Epithelial cell of proximal tubule (primary cell): Measurements from ENCODE around the gene ADGRD1. TPM values are rescaled to one million over a fixed set of nuclear protein-coding genes. Genes with fewer than 3 reads are reported as not detected.
"Not testable (repeated sequence)": the region's sequence is repeated elsewhere in the genome, so short reads cannot be mapped to it uniquely, and the experiment has no call there.

Source experiments
- DNase-seq: peaks from one replicate; pipeline ENCODE4 v3.0.0-alpha.2; 2011; ENCODE audit warnings: low read depth
- H3K4me3 ChIP-seq: 2 replicates; pipeline ENCODE4 v1.5.1; 2011; ENCODE audit warnings: low read depth, mild to moderate bottlenecking, low read length
- CTCF ChIP-seq: conservative IDR thresholded peaks from 2 replicates; pipeline ENCODE4 v1.5.1; 2012; ENCODE audit warnings: low read depth, mild to moderate bottlenecking, low read length
- total RNA-seq: library from RNA; depleted of rRNA; stranded (reverse); fragments of >200 nt; gene quantifications from 2 replicates; pipeline ENCODE4 v1.2.3, GENCODE V29; 2015

Gene ADGRD1
- not detected in 2 replicates for total RNA-seq

- no peak for TF ChIP-seq CTCF
- no peak within 1 kb of the TSS for H3K4me3 ChIP-seq
- DNase-seq, result no peak
These were observed at the start of gene ADGRD1 for GRCh38 chr12:130953771-130954543. Gene ADGRD1 (plus strand): TSS chr12:130953907. CDS start chr12:130954466, 559 bp downstream.

GRCh38 chr12:130904064-130904463, 49.6 kb upstream of the ADGRD1 start:
- TF ChIP-seq CTCF, result no peak
- no peak overlapping the region for H3K4me3 ChIP-seq
- DNase-seq, result no peak

GRCh38 chr12:130904936-130905455, 48.7 kb upstream of the ADGRD1 start:
- not testable (repeated sequence) for DNase-seq, H3K4me3 ChIP-seq

- no peak for DNase-seq
- TF ChIP-seq CTCF, result no peak
- H3K4me3 ChIP-seq, result no peak overlapping the region
These were observed 44.6 kb upstream of the ADGRD1 start for GRCh38 chr12:130909111-130909510.

- no peak for DNase-seq
- no peak overlapping the region for H3K4me3 ChIP-seq
- TF ChIP-seq CTCF, result no peak
These were observed 42.5 kb upstream of the ADGRD1 start for GRCh38 chr12:130911193-130911592.

- DNase-seq, result no peak
- TF ChIP-seq CTCF, result no peak
- no peak overlapping the region for H3K4me3 ChIP-seq
These were observed 41.8 kb upstream of the ADGRD1 start for GRCh38 chr12:130911933-130912332.

- H3K4me3 ChIP-seq, result peak overlapping the region; percentile 31
- DNase-seq, result peak; percentile 6
- peak; percentile 91 for TF ChIP-seq CTCF
These were observed 37.3 kb upstream of the ADGRD1 start for GRCh38 chr12:130916241-130916911.
